Uterus (tissue), 4 donors: Measurements from ENCODE around the gene PIK3R2. TPM values are rescaled to one million over a fixed set of nuclear protein-coding genes. Genes with fewer than 3 reads are reported as not detected.
"Not testable (repeated sequence)": the region's sequence is repeated elsewhere in the genome, so short reads cannot be mapped to it uniquely, and the experiment has no call there.

ENCODE experiments used
- DNase-seq, 2 donors: peaks; one replicate each; pipeline ENCODE4 v3.0.0-alpha.2; 2019 to 2020
- H3K27ac ChIP-seq, 2 donors: fragments of 200-600 bp; sonication (generic); 1 replicate in 1 of 2; 2 replicates in 1 of 2; pipeline ENCODE4 v1.5.1; 2016 to 2018
- H3K27me3 ChIP-seq, 2 donors: fragments of 200-600 bp; sonication (generic); one replicate each; pipeline ENCODE4 v1.5.1; 2018 to 2019; ENCODE audit warnings: control low read depth in 1 of 2
- H3K36me3 ChIP-seq, 2 donors: fragments of 200-600 bp; sonication (generic); one replicate each; pipeline ENCODE4 v1.5.1; 2019; ENCODE audit warnings: control low read depth in 1 of 2
- H3K4me1 ChIP-seq, 2 donors: fragments of 200-600 bp; sonication (generic); one replicate each; pipeline ENCODE4 v1.5.1; 2018 to 2019; ENCODE audit warnings: control low read depth in 1 of 2
- H3K4me3 ChIP-seq, 2 donors: fragments of 200-600 bp; sonication (generic); 1 replicate in 1 of 2; 2 replicates in 1 of 2; pipeline ENCODE4 v1.5.1; 2018 to 2019; ENCODE audit warnings: mild to moderate bottlenecking in 1 of 2
- H3K9me3 ChIP-seq, 2 donors: fragments of 200-600 bp; sonication (generic); one replicate each; pipeline ENCODE4 v1.5.1; 2019; ENCODE audit warnings: control low read depth in 1 of 2
- POLR2A ChIP-seq, 2 donors: fragments of 450-650 bp; IDR thresholded peaks; one replicate each; pipeline ENCODE4 v1.6.1; 2016; ENCODE audit warnings: antibody characterized with exemption in 2 of 2, mild to moderate bottlenecking in 1 of 2, moderate library complexity in 1 of 2
- intact Hi-C: fragments of 100-400 bp; cut with DNase I; formaldehyde crosslinking; loops from one replicate; pipeline ENCODE4 v1.15.1; 2023; ENCODE audit warnings: low total_unique reads
- total RNA-seq, 4 donors: library from RNA; depleted of rRNA in 3 of 4; stranded (reverse); fragments of >200 nt in 3 of 4; gene quantifications; one replicate each; pipeline versions ENCODE4 v1.1.0 to v1.2.4, GENCODE V29; 2014 to 2023
- TF ChIP-seq, protein P1 (sequence below), 4 experiments: fragments of 200-600 bp in 2 of 4; fragments of 450-650 bp in 2 of 4; sonication (generic) in 2 of 4; IDR thresholded peaks; one replicate each; pipeline ENCODE4 v1.5.1; 2016 to 2019; ENCODE audit warnings: antibody characterized with exemption in 4 of 4, mild to moderate bottlenecking in 2 of 4, moderate library complexity in 1 of 4
- donor health status: DM: yes; HTN: yes; CAD: no.

PIK3R2 gene
- total RNA-seq, 4 donors from 2014 or later: 17.2 to 39.4 (median 29.7) TPM

- Histone ChIP-seq H3K27ac (peak overlapping the region; percentile 72 to 74), H3K9me3 (no peaks in the 10 kb centered on the region), H3K27me3 (no peaks in the 10 kb centered on the region), H3K36me3 (no peaks in the 10 kb centered on the region), H3K4me3 (no peak overlapping the region), H3K4me1 (peaks cover 7 to 35% of the 10 kb centered on the region in 2 donors)
- TF ChIP-seq, protein P1, sequence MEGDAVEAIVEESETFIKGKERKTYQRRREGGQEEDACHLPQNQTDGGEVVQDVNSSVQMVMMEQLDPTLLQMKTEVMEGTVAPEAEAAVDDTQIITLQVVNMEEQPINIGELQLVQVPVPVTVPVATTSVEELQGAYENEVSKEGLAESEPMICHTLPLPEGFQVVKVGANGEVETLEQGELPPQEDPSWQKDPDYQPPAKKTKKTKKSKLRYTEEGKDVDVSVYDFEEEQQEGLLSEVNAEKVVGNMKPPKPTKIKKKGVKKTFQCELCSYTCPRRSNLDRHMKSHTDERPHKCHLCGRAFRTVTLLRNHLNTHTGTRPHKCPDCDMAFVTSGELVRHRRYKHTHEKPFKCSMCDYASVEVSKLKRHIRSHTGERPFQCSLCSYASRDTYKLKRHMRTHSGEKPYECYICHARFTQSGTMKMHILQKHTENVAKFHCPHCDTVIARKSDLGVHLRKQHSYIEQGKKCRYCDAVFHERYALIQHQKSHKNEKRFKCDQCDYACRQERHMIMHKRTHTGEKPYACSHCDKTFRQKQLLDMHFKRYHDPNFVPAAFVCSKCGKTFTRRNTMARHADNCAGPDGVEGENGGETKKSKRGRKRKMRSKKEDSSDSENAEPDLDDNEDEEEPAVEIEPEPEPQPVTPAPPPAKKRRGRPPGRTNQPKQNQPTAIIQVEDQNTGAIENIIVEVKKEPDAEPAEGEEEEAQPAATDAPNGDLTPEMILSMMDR (IDR thresholded peaks at IDR 0.05): no peak
- no peak for TF ChIP-seq POLR2A (IDR thresholded peaks at IDR 0.05)
- intact Hi-C loops: no loop called here
- peak; percentile 86 to 89 for DNase-seq
Observed at GRCh38 chr19:18156841-18157464, 4.0 kb downstream of the PIK3R2 start.

GRCh38 chr19:18157465-18158063 lies 4.6 kb downstream of the PIK3R2 start:
- H3K9me3 ChIP-seq: no peaks in the 10 kb centered on the region
- H3K27ac ChIP-seq: peak overlapping the region; percentile 72 to 74
- peaks cover 7 to 37% of the 10 kb centered on the region in 2 donors for H3K4me1 ChIP-seq
- H3K36me3 ChIP-seq: no peaks in the 10 kb centered on the region
- DNase-seq: no peak
- H3K27me3 ChIP-seq: no peaks in the 10 kb centered on the region
- intact Hi-C loops: no loop called here
- TF ChIP-seq, protein P1 (IDR thresholded peaks at IDR 0.05): no peak
- TF ChIP-seq POLR2A (IDR thresholded peaks at IDR 0.05): no peak
- no peak overlapping the region for H3K4me3 ChIP-seq

- H3K9me3 ChIP-seq: no peaks in the 10 kb centered on the region
- intact Hi-C loops: no loop called here
- peaks cover 7 to 37% of the 10 kb centered on the region in 2 donors for H3K4me1 ChIP-seq
- H3K36me3 ChIP-seq: no peaks in the 10 kb centered on the region
- no peak overlapping the region for H3K27ac ChIP-seq
- no peaks in the 10 kb centered on the region for H3K27me3 ChIP-seq
- no peak for DNase-seq
- TF ChIP-seq, protein P1 (IDR thresholded peaks at IDR 0.05): no peak
- no peak for TF ChIP-seq POLR2A (IDR thresholded peaks at IDR 0.05)
- H3K4me3 ChIP-seq: no peak overlapping the region
Observed at GRCh38 chr19:18158467-18158866, 5.5 kb downstream of the PIK3R2 start.

DNA sequence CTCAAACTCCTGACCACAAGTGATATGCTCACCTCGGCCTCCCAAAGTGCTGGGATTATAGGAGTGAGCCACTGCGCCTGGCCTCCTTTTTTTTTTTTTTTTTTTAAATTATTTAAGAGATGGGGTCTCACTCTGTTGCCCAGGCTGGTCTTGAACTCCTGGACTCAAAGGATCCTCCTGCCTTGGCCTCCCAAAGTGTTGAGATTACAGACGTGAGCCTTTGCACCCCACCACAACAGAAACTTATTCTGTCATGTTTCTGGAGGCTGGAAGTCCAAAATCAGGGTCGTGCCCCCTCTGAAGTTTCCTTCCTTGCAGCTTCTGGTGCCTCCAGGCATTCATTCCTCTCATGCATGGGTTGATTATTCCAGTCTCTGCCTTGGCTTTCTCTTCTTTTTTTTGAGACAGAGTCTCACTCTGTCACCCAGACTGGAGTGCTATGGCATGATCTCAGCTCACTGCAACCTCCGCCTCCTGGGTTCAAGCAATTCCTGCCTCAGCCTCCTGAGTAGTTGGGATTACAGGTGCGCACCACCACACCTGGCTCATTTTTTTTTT lies 6.2 kb downstream of the PIK3R2 start:
- H3K4me1 ChIP-seq: peaks cover 4 to 37% of the 10 kb centered on the region in 2 donors
- H3K27ac ChIP-seq, intact Hi-C loops, H3K4me3 ChIP-seq, H3K27me3 ChIP-seq, H3K9me3 ChIP-seq, DNase-seq, H3K36me3 ChIP-seq: not testable (repeated sequence)

DNA sequence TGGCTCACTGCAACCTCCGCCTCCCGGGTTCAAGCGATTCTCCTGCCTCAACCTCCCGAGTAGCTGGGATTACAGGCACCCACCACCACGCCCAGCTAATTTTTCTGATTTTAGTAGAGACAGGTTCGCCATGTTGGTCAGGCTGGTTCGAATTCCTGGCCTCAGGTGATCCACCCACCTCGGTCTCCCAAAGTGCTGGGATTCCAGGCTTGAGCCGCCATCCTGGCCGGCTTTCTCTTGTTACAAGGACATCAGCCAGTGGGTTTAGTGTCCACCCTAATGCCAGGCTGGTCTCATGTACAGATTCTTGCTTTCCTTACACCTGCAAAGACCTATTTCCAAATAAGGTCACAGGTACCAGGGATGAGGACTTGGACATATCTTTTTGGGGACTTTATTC lies 6.8 kb downstream of the PIK3R2 start:
- no peaks in the 10 kb centered on the region for H3K9me3 ChIP-seq
- DNase-seq: no peak
- H3K27ac ChIP-seq: no peak overlapping the region
- no peak for TF ChIP-seq POLR2A (IDR thresholded peaks at IDR 0.05)
- TF ChIP-seq, protein P1 (IDR thresholded peaks at IDR 0.05): no peak
- H3K27me3 ChIP-seq: no peaks in the 10 kb centered on the region
- peaks cover 0 to 33% of the 10 kb centered on the region in 2 donors for H3K4me1 ChIP-seq
- H3K36me3 ChIP-seq: no peaks in the 10 kb centered on the region
- no peak overlapping the region for H3K4me3 ChIP-seq
- intact Hi-C loops: loop anchor here (5.0 kb wide), 1 partner anchor 43 kb away; no protein-coding TSS in a partner anchor
